IMR-90 (cell line): ENCODE results near the gene SCGB1A1. TPM values are rescaled to one million over a fixed set of nuclear protein-coding genes. Genes with fewer than 3 reads are reported as not detected.

Experiments used
- ATAC-seq: fragments of 200-7000 bp; cut with Tn5 transposase; 2 replicates; pipeline ENCODE4 v1.9.1; 2020; ENCODE audit warnings: low read depth, mild to moderate bottlenecking, moderate library complexity
- BruUV-seq: library from RNA; stranded (reverse); fragments of 400-500 nt; replicated peaks from 2 replicates; lab custom pipeline; 2021; lab: Mats Ljungman, UMichigan
- CTCF ChIA-PET: fragments of 300-600 bp; formaldehyde crosslinking; extraction: SDS; loops from one replicate; lab custom pipeline; 2021; ENCODE audit warnings: antibody characterized with exemption; lab: Yijun Ruan, JAX
- POLR2A ChIA-PET: fragments of 300-600 bp; sonication (Branson Sonifier 250); formaldehyde crosslinking; loops from one replicate; lab custom pipeline; 2022; ENCODE audit warnings: antibody characterized with exemption; ENCODE audit not compliant: unreplicated experiment; lab: Charles Lee
- DNase-seq: peaks from one replicate; pipeline ENCODE4 v3.0.0; 2013
- H2AFZ ChIP-seq: replicated peaks from 2 replicates; pipeline ENCODE3; 2013; ENCODE audit warnings: low read length, mild to moderate bottlenecking; ENCODE audit not compliant: poor library complexity
- H2AK5ac ChIP-seq: 2 replicates; pipeline ENCODE4 v1.6.1; 2013; ENCODE audit warnings: low read depth, low read length, inconsistent platforms
- H2AK9ac ChIP-seq: replicated peaks from 2 replicates; pipeline ENCODE3; 2013; ENCODE audit warnings: mild to moderate bottlenecking, low read depth, low read length, moderate library complexity; ENCODE audit not compliant: poor library complexity
- H2BK120ac ChIP-seq: 2 replicates; pipeline ENCODE4 v1.6.1; 2013; ENCODE audit warnings: low read depth, low read length, inconsistent platforms
- H2BK15ac ChIP-seq: 3 replicates; pipeline ENCODE4 v1.6.1; 2013; ENCODE audit warnings: low read depth, low read length, inconsistent platforms
- H2BK20ac ChIP-seq: 2 replicates; pipeline ENCODE4 v1.6.1; 2013; ENCODE audit warnings: low read depth, mild to moderate bottlenecking, inconsistent platforms, low read length, moderate library complexity
- H2BK5ac ChIP-seq: 2 replicates; pipeline ENCODE4 v1.6.1; 2013; ENCODE audit warnings: mild to moderate bottlenecking, low read depth, low read length, inconsistent platforms; ENCODE audit not compliant: poor library complexity, severe bottlenecking
- H3K14ac ChIP-seq: replicated peaks from 2 replicates; pipeline ENCODE4 v1.6.1; 2013; ENCODE audit warnings: low read depth, low read length, inconsistent platforms
- H3K18ac ChIP-seq: 2 replicates; pipeline ENCODE4 v1.6.1; 2013; ENCODE audit warnings: low read depth, low read length, control low read depth
- H3K23ac ChIP-seq: 2 replicates; pipeline ENCODE4 v1.6.1; 2013; ENCODE audit warnings: low read depth, low read length, inconsistent platforms
- H3K27ac ChIP-seq: 2 replicates; pipeline ENCODE4 v1.5.1; 2013; ENCODE audit warnings: mild to moderate bottlenecking, control low read depth, low read length; ENCODE audit not compliant: insufficient read depth
- H3K27me3 ChIP-seq: 2 replicates; pipeline ENCODE4 v1.6.1; 2013; ENCODE audit warnings: low read length; ENCODE audit not compliant: control insufficient read depth, insufficient read depth
- H3K36me3 ChIP-seq: 2 replicates; pipeline ENCODE4 v1.6.1; 2013; ENCODE audit warnings: low read length, mixed read lengths; ENCODE audit not compliant: control insufficient read depth, insufficient read depth
- H3K4ac ChIP-seq: 2 replicates; pipeline ENCODE4 v1.6.1; 2013; ENCODE audit warnings: low read depth, low read length, inconsistent platforms
- H3K4me1 ChIP-seq: 2 replicates; pipeline ENCODE4 v1.6.1; 2013; ENCODE audit warnings: low read length, mixed read lengths; ENCODE audit not compliant: control insufficient read depth, insufficient read depth
- H3K4me2 ChIP-seq: 2 replicates; pipeline ENCODE4 v1.6.1; 2013; ENCODE audit warnings: low read depth, mild to moderate bottlenecking, control low read depth, low read length, moderate library complexity
- H3K4me3 ChIP-seq: 2 replicates; pipeline ENCODE4 v1.5.1; 2013; ENCODE audit warnings: low read depth, mild to moderate bottlenecking, control low read depth, low read length, moderate library complexity; ENCODE audit not compliant: insufficient read depth
- H3K56ac ChIP-seq: 2 replicates; pipeline ENCODE4 v1.6.1; 2013; ENCODE audit warnings: low read length, inconsistent platforms; ENCODE audit not compliant: insufficient read depth; ENCODE audit errors: extremely low read depth
- H3K79me1 ChIP-seq, 2 experiments: 2 replicates each; pipeline ENCODE4 v1.6.1; 2013; ENCODE audit warnings: low read length in 2 of 2, inconsistent platforms in 1 of 2, low read depth in 1 of 2
- H3K9ac ChIP-seq: 2 replicates; pipeline ENCODE4 v1.6.1; 2013; ENCODE audit warnings: low read depth, low read length, control low read depth
- H3K9me1 ChIP-seq: 2 replicates; pipeline ENCODE4 v1.6.1; 2013; ENCODE audit warnings: low read length, inconsistent platforms; ENCODE audit not compliant: insufficient read depth
- H3K9me3 ChIP-seq: 2 replicates; pipeline ENCODE4 v1.6.1; 2013; ENCODE audit warnings: low read length; ENCODE audit not compliant: control insufficient read depth, insufficient read depth
- H4K20me1 ChIP-seq: 2 replicates; pipeline ENCODE4 v1.6.1; 2013; ENCODE audit warnings: low read length, inconsistent platforms; ENCODE audit not compliant: insufficient read depth
- H4K5ac ChIP-seq: 2 replicates; pipeline ENCODE4 v1.6.1; 2013; ENCODE audit warnings: mild to moderate bottlenecking, low read depth, low read length, control low read depth
- H4K8ac ChIP-seq, 2 experiments: 2 replicates each; pipeline ENCODE4 v1.6.1; 2013; ENCODE audit warnings: low read depth in 2 of 2, low read length in 2 of 2, control low read depth in 1 of 2, inconsistent platforms in 1 of 2
- H4K91ac ChIP-seq: 2 replicates; pipeline ENCODE4 v1.6.1; 2013; ENCODE audit warnings: low read depth, low read length, inconsistent platforms; ENCODE audit not compliant: insufficient read depth
- BHLHE40 ChIP-seq: fragments of 150-350 bp; IDR thresholded peaks from 2 replicates; pipeline ENCODE4 v1.6.1; 2016; ENCODE audit warnings: mild to moderate bottlenecking, low read depth, low read length
- CEBPB ChIP-seq: IDR thresholded peaks from 2 replicates; pipeline ENCODE4 v1.6.1; 2012; ENCODE audit warnings: low read depth, low read length, improper control_type of control experiment
- POLR2A ChIP-seq: IDR thresholded peaks from 2 replicates; pipeline ENCODE4 v1.6.1; 2012; ENCODE audit warnings: mild to moderate bottlenecking, low read depth, low read length
- USF2 ChIP-seq: fragments of 150-350 bp; IDR thresholded peaks from 2 replicates; pipeline ENCODE4 v1.6.1; 2017; ENCODE audit warnings: mild to moderate bottlenecking, antibody characterized with exemption, low read length, low read depth
- WGBS, 2 experiments: methylation state at CpG; one replicate each; pipeline versions ENCODE4 v1.1.5 to v1.1.7; 2013; ENCODE audit warnings: missing lambda C conversion rate in 2 of 2; ENCODE audit not compliant: insufficient read length in 1 of 2; ENCODE audit errors: extremely low coverage in 2 of 2; 5-methylcytosine and 5-hydroxymethylcytosine counted together
- dilution Hi-C: fragments of 300-500 bp; cut with HindIII; formaldehyde crosslinking; loops from one replicate; pipeline ENCODE4 v1.14.3; 2018; ENCODE audit warnings: low sequenced_read_pairs; ENCODE audit not compliant: unreplicated experiment
- in situ Hi-C: fragments of 300-500 bp; cut with MboI; formaldehyde crosslinking; loops from 3 replicates; pipeline ENCODE4 v1.14.3; 2019; ENCODE audit warnings: low sequenced_read_pairs, inconsistent platforms, mixed read lengths
- intact Hi-C: fragments of 100-400 bp; cut with micrococcal nuclease; formaldehyde crosslinking; loops from 2 replicates; pipeline ENCODE4 v1.10.0; 2022
- polyA plus RNA-seq, 3 experiments: library from polyadenylated mRNA; depleted of rRNA; stranded (reverse); fragments of >200 nt; gene quantifications; 2 replicates each; pipeline ENCODE4 v1.2.3, GENCODE V29; 2012; ENCODE audit warnings: low replicate concordance in 1 of 3
- total RNA-seq: library from RNA; depleted of rRNA; stranded (reverse); fragments of >200 nt; gene quantifications from 2 replicates; pipeline ENCODE4 v1.2.3, GENCODE V29; 2012

Gene SCGB1A1
- total and polyA plus RNA-seq, 2 of the 4 experiments (the other 2 are of a cell fraction) = not detected

GRCh38 chr11:62435846-62436660, 17.2 kb downstream of the SCGB1A1 start:
- H3K4me1 ChIP-seq = peaks cover 21% of the 10 kb centered on the region
- no TSS peak for BruUV-seq
- H3K79me1 ChIP-seq = peaks cover 0 to 16% of the 10 kb centered on the region in 2 experiments; a peak in 3 of 4 replicates
- H3K9ac ChIP-seq = no peak overlapping the region
- no peak overlapping the region for H2BK20ac ChIP-seq
- H4K8ac ChIP-seq = no peak overlapping the region; a peak in 1 of 4 replicates
- no peak overlapping the region for H3K4me3 ChIP-seq
- POLR2A ChIA-PET = no interaction called here
- no peak overlapping the region for H2BK15ac ChIP-seq
- intact Hi-C loops = no loop called here
- H3K9me3 ChIP-seq = no peaks in the 10 kb centered on the region
- H2BK120ac ChIP-seq = peak overlapping the region; percentile 1; the same call in 1 of the 2 replicates
- H3K9me1 ChIP-seq = peaks cover 19% of the 10 kb centered on the region
- no peaks in the 10 kb centered on the region for H4K20me1 ChIP-seq
- no peak overlapping the region for H3K27ac ChIP-seq
- H3K4ac ChIP-seq = peak overlapping the region; percentile 36; the same call in 1 of the 2 replicates
- DNase-seq = no peak
- H3K23ac ChIP-seq = no peak overlapping the region
- H2AK5ac ChIP-seq = no peak overlapping the region
- whole genome bisulfite sequencing, 2 experiments = no CpG with 5 or more reads among the region's 5 CpGs
- H2AFZ ChIP-seq = no peak overlapping the region
- no peaks in the 10 kb centered on the region for H3K36me3 ChIP-seq
- H3K4me2 ChIP-seq = no peak overlapping the region
- H3K14ac ChIP-seq = 0 out of 2 replicates have a peak overlapping the region, but pooled peaks have one; percentile 14
- CTCF ChIA-PET = interaction anchor here (1.0 to 1.6 kb wide), 2 partner anchors 32 to 107 kb away, joined by 3 to 5 read pairs; no protein-coding TSS in a partner anchor
- dilution Hi-C loops = no loop called here
- TF ChIP-seq POLR2A (no peak), BHLHE40 (no peak), CEBPB (no peak), USF2 (no peak)
- no peak overlapping the region for H3K56ac ChIP-seq
- in situ Hi-C loops = no loop called here
- 0 out of 2 replicates have a peak overlapping the region, but pooled peaks have one; percentile 46 for H4K91ac ChIP-seq
- H2AK9ac ChIP-seq = no peak overlapping the region
- no peak overlapping the region for H4K5ac ChIP-seq
- H3K18ac ChIP-seq = no peak overlapping the region
- ATAC-seq = no peak
- H3K27me3 ChIP-seq = no peaks in the 10 kb centered on the region
- no peak overlapping the region for H2BK5ac ChIP-seq
